ENCODE data around the gene IL31RA. TPM values are rescaled to one million over a fixed set of nuclear protein-coding genes. Genes with fewer than 3 reads are reported as not detected.

Gene IL31RA
- total and polyA plus RNA-seq, 10 of the 15 experiments (the other 5 are each of a cell fraction or from before 2014, with no cell fraction given) = 0.03 to 0.31 (median 0.11) TPM; not detected in 2

- BruUV-seq (replicated peaks) = no TSS peak
- intact Hi-C loops (cut with micrococcal nuclease; ENCODE audit: unreplicated experiment) = no loop called here
- Histone ChIP-seq H3K79me2 (ENCODE audit: control insufficient read depth, insufficient read depth, low read length) (no peaks in the 10 kb centered on the region), H3K4me3 (no peak overlapping the region), H3K9me3 (replicated peaks; ENCODE audit: control insufficient read depth, insufficient read depth, low read length) (no peaks in the 10 kb centered on the region; the same call in 2 of the 3 replicates), H3K27ac (ENCODE audit: control insufficient read depth, insufficient read depth) (no peak overlapping the region), H3K27me3 (replicated peaks in 1 of 2; ENCODE audit: control insufficient read depth in 2 of 2, insufficient read depth in 2 of 2, low read length in 1 of 2) (no peaks in the 10 kb centered on the region), H3K4me1 (ENCODE audit: control insufficient read depth, insufficient read depth, low read length) (peaks cover 10% of the 10 kb centered on the region), H3K4me2 (ENCODE audit: control insufficient read depth, insufficient read depth) (no peak overlapping the region), H3K9ac (ENCODE audit: control insufficient read depth, insufficient read depth, low read length) (no peak overlapping the region), H4K20me1 (ENCODE audit: control insufficient read depth, insufficient read depth) (no peaks in the 10 kb centered on the region), H2AFZ (ENCODE audit: control insufficient read depth, low read depth, low read length) (no peak overlapping the region), H3K36me3 (ENCODE audit: control insufficient read depth in 2 of 2, insufficient read depth in 2 of 2, low read length in 1 of 2) (no peaks in the 10 kb centered on the region)
- SMC1A ChIA-PET (ENCODE audit: uncharacterized antibody, unreplicated experiment) = interaction anchor here (1.0 to 1.4 kb wide), 2 partner anchors 11 to 41 kb away, joined by 4 to 6 read pairs; no protein-coding TSS in a partner anchor
- FAIRE-seq = no peak
- RAD21 ChIA-PET (ENCODE audit: unreplicated experiment) = interaction anchor here (1.0 to 1.7 kb wide), 2 partner anchors 18 to 304 kb away, joined by 3 to 5 read pairs; no protein-coding TSS in a partner anchor
- WGBS (ENCODE audit: insufficient coverage, insufficient replicate concordance, low lambda C conversion rate, missing lambda C conversion rate) = 100% methylated on average over 2 of the region's 2 CpGs
- in situ Hi-C loops (cut with MboI) = no loop called here
- no peak for DNase-seq (ENCODE audit: low read depth, low spot score)
- ATAC-seq = no peak
- POLR2A ChIA-PET = interaction anchor here (0.7 kb wide), 1 partner anchor 373 kb away, joined by 3 read pairs; no protein-coding TSS in a partner anchor
- CTCF ChIA-PET = no interaction called here
- no peak for TF ChIP-seq E2F4 (IDR thresholded peaks at IDR 0.05; ENCODE audit: low read depth, low read length)
- no peak for TF ChIP-seq CHD4 (IDR thresholded peaks at IDR 0.05)
- no peak for TF ChIP-seq POLR2A (IDR thresholded peaks at IDR 0.05; ENCODE audit: low read depth, low read length)
- TF ChIP-seq ELK1 (IDR thresholded peaks at IDR 0.05; ENCODE audit: low read depth, low read length) = no peak
- no peak for TF ChIP-seq STAT3 (IDR thresholded peaks at IDR 0.05; ENCODE audit: low read depth, low read length)
- no peak for TF ChIP-seq SKIL (IDR thresholded peaks at IDR 0.05; ENCODE audit: low read depth, poor library complexity, severe bottlenecking)
- no peak for TF ChIP-seq FOS (IDR thresholded peaks at IDR 0.05; ENCODE audit: borderline replicate concordance, extremely low read depth, insufficient read length)
- TF ChIP-seq CTCF (IDR thresholded peaks at IDR 0.05 in 2 of 3, conservative IDR thresholded peaks at IDR 0.05 in 1 of 3; ENCODE audit: control insufficient read depth in 2 of 3, extremely low read depth in 1 of 3, insufficient read depth in 1 of 3, low read depth in 3 of 3, low read length in 3 of 3) = no peak
These were observed 45.1 kb downstream of the IL31RA start for GRCh38 chr5:55896238-55896637.

Data from GM12878 (cell line).